GM08714 (cell line): Measurements from ENCODE around the gene TARDBP.
"Not testable (repeated sequence)": the region's sequence is repeated elsewhere in the genome, so short reads cannot be mapped to it uniquely, and the experiment has no call there.

Experiments
- H3K4me3 ChIP-seq: fragments of 200-500 bp; sonication (Bioruptor generic); 2 replicates; pipeline ENCODE4 v1.5.1; 2014; ENCODE audit warnings: mild to moderate bottlenecking, low read length, inconsistent platforms
- ZNF274 ChIP-seq: IDR thresholded peaks from 2 replicates; pipeline ENCODE4 v1.6.1; 2012; ENCODE audit warnings: mild to moderate bottlenecking, low read depth, low read length

TARDBP gene

DNA sequence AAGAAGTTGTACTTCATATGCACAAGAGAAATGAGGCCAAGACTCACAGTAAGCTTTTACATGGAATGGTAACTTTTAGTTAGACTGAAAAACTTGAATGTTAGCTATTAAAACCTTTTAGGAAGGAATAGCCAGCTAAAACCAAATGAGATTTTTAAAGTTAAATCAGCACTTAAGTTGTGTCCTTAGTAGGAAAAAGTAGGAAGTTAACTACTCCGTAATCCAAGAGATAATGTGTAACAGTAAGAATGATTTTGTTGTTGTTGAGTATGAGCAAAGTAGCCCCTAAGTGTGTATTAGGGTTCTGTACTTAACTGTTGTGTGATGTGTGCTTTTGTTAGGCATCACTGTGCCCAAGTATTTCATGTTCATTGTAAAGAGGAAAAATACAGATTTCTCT, 13.2 kb downstream of the TARDBP start:
- no peak for TF ChIP-seq ZNF274
- H3K4me3 ChIP-seq, result no peak overlapping the region

DNA sequence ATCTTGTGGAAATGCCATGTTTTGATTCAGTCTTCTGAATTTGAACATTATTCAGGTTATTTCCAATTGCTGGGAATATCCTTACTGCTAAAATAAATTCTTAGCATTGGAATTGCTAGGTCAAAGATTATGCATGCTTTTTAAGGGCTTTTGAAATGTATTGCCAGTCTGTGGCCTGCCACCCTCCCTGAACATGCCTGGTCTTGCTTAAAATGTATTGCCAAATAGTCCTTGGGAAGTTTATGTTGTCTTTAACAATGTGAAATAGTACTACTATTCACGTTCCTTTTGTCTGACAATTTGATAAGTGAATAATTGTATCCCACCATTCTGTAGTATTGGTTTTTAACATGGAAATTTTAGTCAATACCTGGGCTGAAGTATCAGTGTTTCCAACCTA, 13.6 kb downstream of the TARDBP start:
- no peak overlapping the region for H3K4me3 ChIP-seq
- TF ChIP-seq ZNF274, result no peak

DNA sequence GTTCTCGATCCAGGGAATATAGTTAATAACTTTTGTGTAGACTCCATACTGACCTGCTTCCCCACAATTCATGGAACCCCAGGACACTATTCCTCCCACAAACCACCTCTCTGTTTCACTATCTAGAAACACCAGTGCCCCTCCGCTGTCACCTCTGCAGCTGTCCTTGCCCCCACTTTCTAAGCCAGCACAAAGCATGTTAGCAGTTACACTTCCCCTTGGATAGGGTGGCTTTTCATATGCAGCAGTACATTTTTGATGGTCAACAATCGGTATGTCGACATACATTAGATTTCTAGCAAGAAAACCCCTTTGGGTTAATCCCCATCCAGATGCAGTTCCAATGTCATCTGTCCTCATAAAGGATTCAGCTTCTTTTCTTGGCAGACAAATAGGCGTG, 14.4 kb downstream of the TARDBP start:
- no peak for TF ChIP-seq ZNF274

DNA sequence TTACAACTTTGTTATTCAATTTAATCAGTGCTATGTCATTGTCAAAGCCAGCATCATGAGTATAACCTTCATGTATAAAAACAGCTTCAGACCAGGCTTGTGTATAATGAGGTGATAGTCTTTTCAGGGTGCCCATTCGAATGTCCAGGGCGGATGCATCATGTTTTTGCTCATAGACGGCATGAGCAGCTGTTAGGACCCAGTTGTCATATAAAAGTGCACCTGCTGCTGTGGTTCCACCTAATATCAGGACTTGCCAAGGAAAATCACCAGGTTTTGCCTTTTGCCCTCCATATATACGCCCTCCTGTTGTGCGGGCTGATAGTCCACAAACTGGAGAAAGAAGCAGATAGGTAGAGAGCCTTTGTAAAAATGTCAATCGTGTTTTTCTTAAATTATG, 14.9 kb downstream of the TARDBP start:
- H3K4me3 ChIP-seq, result no peak overlapping the region
- TF ChIP-seq ZNF274, result no peak

More for the DNA sequence above, 14.4 kb downstream of the TARDBP start:
- no peak overlapping the region for H3K4me3 ChIP-seq

DNA sequence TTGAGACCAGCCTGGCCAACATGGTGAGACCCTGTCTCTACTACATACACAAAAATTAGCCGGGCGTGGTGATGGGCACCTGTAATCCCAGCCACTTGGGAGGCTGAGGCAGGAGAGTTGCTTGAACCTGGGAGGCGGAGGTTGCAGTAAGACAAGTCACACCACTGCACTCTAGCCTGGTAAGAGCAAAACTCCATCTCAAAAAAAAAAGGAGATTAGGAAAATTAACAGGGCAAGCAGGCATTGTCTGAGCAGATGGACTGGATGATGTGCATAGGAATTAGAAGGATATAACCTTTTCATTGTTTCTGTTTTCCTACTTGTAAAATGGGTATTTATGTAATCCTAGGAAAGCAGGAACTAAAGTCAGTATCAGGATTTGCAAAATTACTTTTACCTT, 15.6 kb downstream of the TARDBP start:
- no peak overlapping the region for H3K4me3 ChIP-seq

DNA sequence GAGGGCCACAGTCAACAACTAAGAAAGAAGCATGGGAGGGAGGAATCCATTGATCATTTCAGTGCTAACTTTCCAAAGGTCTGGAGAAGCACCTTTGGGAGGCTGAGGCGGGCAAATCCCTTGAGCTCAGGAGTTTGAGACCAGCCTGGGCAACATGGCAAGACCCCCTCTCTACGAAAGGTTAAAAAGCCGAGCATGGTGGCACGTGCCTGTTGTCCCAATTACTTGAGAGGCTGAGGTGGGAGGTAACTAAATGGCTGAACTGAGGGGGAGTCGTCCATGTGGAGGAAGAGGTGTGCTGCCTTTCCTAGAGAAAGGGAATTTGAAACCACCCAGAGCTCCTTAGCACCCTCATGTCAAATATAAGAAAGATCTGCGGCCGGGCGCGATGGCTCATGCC, 18.4 kb downstream of the TARDBP start:
- no peak overlapping the region for H3K4me3 ChIP-seq
- no peak for TF ChIP-seq ZNF274

More for the DNA sequence above, 15.6 kb downstream of the TARDBP start:
- TF ChIP-seq ZNF274, result no peak

DNA sequence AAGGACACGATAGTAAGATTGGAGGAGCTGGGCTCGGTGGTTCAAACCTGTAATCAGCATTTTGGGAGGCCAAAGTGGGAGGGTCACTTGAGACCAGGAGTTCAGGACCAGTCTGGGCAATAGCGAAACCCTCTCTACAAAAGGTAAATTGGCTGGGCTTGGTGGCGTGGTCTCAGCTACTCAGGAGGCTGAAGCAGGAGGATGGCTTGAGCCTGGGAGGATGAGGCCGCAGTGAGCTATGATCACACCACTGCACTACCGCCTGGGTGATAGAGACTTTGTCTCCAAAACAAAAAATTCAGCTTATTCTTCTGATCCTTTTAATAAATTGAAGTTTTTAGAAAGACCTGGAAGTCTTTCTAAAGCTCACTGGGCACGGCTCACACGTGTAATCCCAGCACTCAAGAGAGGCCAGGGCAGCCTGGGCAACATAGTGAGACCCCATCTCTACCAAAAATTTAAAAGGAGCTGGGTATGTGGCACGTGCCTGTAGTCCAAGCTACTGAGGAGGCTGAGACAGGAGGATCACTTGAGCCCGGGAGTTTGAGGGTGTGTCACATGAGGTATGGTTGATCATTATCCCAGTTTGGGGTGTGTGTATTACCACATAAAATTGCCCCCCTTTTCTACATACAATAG, 19.3 kb downstream of the TARDBP start:
- TF ChIP-seq ZNF274, result no peak
- no peak overlapping the region for H3K4me3 ChIP-seq

DNA sequence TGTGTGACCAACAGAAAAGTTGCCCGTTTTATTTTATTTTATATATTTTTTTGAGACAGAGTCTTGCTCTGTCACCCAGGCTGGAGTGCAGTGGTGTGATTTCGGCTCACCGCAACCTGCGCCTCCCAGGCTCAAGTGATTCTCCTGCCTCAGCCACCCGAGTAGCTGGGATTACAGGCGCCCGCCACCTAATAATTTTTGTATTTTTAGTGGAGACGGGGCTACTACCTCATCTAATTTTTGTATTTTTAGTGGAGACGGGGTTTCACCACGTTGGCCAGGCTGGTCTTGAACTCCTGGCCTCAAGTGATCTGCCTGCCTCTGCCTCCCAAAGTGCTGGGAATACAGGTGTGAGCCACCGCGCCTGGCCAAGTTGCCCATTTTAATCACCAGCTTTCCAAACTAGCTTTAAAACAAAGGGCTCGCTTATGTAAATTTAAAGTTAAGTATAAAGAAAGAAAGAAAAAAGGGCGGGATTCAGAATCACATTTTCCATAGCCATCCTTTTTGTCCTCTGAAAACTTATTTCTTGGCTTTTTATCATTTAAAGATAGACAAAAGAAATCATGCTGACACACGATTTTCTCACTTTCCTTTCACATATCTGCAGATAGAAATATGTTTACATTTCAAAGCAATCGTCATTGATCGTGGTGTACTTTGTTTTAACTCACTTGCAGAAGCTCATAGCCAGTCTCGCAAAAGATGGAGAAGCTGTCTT, 24.7 kb downstream of the TARDBP start:
- H3K4me3 ChIP-seq, result not testable (repeated sequence)

DNA sequence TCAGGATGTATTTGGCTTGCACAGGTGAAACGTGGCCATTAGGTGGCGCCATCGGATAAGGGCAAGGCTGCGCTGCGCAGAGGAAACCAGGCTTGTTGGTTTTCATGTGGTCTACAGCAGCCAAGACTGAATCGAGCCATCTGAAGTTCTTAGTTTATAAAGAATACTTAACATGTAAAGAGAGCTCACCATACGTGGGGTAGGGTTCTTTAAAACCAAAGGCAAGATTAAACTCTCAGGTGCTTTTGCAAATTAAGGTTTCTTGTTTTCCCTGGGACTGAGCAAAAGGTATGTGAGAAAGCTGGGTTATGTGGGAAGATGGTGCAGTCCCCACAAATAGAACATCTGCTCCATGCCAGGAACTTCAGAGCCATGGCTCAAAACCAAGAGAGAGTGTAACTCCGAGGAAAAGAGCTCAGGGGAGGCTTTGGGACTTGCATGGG, 25.3 kb downstream of the TARDBP start:
- H3K4me3 ChIP-seq, result no peak overlapping the region
- no peak for TF ChIP-seq ZNF274

DNA sequence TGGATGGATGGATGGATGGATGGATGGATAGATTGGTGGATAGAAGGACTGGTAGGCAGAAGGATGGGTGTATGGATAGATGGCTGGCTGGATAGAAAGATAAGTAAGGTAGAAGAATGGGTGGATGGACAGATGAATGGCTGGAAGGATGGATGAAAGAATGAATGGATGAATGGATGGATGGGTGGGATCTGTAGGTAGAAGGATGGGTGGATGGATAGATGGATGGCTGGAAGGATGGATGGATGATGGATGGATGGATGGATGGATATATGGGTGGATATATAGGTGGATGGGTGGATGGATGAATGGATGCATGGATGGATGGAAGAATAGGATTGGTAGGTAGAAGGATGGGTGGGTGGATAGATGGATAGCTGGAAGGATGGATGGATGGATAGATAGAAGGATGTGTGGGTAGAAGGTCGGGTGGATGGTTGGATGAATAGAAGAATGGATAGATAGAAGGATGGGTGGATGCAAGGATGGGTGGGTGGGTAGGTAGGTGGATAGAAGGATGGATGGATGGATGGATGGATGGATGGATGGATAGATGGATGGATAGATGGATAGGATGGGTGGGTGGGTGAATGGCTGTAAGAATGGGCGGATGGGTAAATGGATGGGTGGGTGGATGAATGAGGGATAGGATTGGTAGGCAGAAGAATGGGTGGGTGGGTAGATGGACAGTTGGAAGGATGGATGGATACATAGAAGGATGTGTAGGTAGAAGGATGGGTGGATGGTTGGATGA, 27.1 kb downstream of the TARDBP start:
- no peak for TF ChIP-seq ZNF274

DNA sequence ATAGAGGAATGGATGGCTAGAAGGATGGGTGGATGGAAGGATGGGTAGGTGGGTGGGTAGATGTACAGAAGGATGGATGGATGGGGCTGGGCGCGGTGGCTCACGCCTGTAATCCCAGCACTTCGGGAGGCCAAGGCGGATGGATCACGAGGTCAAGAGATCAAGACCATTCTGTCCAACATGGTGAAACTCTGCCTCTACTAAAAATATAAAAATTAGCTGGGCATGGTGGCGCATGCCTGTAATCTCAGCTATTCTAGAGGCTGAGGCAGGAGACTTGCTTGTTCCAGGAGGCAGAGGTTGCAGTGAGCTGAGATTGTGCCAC, 27.6 kb downstream of the TARDBP start:
- not testable (repeated sequence) for H3K4me3 ChIP-seq

More for the DNA sequence above, 27.1 kb downstream of the TARDBP start:
- no peak overlapping the region for H3K4me3 ChIP-seq

DNA sequence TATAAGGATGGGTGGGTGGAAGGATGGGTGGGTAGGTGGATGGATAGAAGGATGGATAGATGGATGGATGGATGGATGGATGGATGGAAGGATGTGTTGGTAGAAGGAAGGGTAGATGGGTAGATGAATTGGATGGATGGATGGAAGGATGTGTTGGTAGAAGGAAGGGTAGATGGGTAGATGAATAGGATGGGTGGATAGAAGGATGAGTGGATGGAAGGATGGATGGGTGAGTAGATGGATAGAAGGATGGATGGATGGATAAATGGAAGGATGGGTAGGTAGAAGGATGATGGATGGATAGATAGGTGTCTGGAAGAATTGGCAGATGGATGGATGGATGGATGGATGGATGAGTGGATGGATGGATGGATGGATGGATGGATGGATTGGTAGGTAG, 28.6 kb downstream of the TARDBP start:
- TF ChIP-seq ZNF274, result no peak
- no peak overlapping the region for H3K4me3 ChIP-seq

DNA sequence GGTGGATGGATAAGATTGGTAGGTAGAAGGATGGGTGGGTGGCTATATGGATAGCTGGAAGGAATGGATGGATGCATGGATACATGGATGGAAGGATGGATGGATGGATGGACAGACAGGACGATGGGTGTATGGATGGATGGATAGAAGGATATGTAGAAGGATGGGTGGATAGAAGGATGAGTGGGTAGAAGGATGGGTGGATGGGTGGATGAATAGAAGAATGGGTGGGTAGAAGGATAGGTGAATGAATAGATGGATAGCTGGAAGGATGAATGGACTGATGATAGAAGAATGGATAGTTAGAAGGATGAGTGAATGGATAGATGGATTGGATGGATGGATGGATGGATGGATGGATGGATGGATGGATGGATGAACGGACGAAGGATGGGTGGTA, 29.6 kb downstream of the TARDBP start:
- no peak for TF ChIP-seq ZNF274
- H3K4me3 ChIP-seq, result no peak overlapping the region

DNA sequence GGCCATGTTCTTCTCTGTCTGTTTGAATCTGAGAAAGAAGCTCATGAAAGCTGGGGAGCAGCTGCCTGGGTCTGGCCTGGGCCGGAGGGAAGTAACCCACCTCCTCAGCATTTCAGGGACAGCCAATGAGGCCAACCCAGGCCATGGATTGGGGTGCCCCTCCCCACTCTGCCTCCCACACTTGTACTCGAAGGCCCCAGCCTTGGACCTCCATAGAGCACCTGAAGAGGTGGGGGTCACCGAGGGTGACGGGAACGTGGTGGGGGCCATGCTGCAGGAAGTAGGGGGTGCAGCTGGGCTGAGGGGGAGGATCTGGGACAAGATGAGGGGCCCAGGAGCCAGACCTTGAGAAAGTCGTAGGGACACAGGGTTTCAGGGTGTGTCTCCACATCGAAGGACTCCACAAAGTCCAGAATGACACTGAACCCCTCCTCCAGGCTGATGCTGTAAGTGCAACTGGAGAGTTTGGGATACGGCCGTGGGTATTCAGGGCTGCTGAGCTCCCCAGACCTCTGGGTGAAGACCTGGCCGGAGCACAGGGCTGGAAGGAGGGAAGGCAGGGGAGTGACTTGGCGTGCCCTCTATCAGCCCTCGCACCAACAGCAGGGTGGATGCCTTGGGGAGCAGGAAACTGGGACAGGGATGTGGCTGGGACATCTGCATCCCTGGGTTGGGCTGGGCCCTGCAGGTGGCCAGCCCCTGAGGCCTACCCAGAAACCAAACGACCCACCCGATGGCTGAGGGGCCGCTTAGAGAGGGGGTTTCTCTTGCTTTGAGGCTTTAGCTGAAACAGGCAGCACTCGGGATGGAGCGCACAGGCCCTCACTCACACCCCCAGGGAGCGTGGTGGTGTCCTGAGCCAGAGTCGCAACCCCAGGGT, 30.8 kb downstream of the TARDBP start:
- TF ChIP-seq ZNF274, result no peak
- H3K4me3 ChIP-seq, result no peak overlapping the region
